NCI-H1105 (cell line): ENCODE measurements around the gene CCDC33.
A peak's percentile ranks its signal among the peaks of the same experiment; 100 is the strongest.

Source experiments
- DNase-seq: peaks from one replicate; lab custom pipeline; 2025; lab: John Stamatoyannopoulos, UW

Gene CCDC33

DNA sequence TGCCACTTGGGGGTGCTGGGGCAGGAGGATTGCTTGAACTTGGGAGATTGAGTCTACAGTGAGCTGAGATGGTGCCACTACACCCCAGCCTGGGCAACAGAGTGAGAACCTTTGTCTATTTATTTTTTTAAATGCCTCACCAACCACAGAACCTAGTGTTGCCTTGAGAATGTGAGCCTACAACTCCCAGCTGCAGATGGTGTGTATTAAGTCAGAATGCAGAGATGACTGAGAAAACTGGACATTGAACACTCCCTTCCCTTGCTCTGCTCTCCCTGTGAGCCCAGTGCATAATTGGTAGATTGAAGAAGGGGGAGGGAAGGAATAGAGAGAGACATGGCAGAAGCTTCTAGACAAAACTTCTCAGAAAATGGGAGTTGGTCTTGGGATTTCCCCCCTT, 53.5 kb downstream of the CCDC33 start:
- DNase-seq: no peak

DNA sequence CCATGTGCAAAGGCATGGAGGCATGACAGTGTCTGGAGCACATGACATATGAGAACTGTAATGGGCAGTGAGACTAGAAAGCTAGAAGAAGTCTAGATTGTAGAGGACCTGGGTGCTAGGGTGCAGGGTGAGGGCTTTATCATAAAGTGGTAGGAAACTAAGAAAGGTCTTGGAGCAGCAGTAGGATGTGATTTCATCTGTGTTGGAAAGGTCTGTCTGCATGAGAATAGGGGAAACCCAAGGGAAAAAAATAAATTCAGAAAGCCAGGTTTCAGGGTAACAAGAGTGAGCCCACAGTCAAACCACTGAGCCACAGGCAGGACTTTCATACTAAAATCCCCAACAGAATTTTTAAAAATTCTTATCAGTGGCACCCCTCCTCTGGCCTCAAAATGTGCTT, 54.5 kb downstream of the CCDC33 start:
- no peak for DNase-seq

DNA sequence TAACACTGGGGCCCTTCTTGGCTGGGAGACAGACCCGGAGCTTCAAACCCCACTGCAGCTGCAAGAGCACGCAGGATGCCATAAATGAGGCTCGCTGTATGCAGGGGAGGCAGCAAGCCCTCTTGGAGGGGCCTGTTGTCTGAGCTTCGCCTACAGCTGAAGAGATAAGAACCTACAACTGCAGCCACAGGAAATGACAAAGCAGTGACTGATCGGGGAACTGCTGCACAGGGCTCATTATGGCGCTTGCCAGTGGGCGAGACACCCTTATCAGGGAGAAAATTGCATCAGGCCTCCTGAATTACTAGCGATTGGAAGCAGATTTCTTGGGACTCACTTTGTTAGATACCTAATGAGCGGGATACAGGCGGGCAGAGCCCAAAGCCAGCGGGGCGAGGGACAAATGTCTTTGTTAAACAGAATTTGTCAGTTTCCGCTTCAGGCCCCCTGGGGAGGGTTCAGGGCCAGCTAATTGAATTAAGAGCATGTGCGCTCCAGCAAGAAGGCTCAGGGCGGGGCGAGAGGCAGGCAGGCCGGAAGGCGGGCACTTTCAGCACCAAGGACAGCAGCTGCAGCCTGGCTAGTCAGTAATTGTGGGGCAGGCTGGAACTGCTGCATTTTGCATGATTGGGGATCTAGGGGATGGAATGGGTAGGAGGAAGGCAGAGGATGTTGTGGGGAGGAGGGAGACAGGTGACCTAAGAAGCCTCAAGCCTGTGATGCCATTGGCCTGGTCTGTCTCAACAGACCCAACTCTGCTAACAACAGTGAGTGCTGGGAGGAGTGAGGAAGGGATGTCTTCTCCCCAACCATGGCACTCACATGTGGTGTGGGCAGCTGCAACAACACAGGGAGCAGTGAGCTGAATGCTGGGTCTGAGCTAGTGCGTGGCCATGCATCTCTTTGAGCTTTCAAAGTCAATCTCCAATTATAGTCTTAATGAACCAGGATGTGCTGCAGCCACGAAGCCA, 55.3 kb downstream of the CCDC33 start:
- DNase-seq: no peak

GRCh38 chr15:74293021-74293810, 57.1 kb downstream of the CCDC33 start:
- DNase-seq: no peak

DNA sequence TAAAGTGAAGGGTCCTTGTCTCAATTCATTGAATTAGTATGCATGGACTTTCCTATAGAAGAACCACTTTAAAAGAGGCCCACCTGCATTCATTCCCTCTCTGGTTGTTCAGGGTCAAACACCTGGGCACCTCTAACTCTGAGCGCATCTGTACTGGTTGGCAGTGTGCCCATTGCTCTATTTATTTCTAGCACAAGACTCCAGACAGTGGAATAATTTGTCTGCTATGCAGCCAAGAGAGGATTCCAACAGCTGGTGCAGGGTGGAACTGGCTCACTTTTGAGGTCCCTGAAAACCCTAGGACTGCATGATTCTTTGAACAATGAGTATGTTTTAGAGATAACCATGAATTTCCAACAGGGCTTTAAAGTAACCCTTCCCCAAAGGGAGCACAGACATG, 57.9 kb downstream of the CCDC33 start:
- peak; percentile 50 for DNase-seq

DNA sequence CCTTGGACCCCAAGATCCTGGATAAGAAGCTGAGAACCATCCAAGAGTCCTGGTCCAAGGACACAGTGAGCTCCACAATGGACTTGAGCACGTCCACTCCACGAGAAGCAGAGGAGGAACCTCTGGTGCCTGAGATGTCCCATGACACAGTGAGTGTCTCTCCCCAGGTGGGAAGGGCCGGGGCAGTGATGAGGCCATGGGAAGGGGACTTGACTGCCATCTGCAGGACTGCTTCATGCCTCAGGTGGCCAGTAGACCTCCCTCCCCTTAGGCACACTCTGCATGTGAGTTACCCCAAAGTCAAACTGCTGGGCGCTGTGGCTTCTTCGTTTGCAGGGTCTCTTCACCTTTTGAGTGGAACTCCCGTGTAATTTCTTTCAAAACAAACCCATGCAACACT, 59.7 kb downstream of the CCDC33 start:
- DNase-seq: no peak

DNA sequence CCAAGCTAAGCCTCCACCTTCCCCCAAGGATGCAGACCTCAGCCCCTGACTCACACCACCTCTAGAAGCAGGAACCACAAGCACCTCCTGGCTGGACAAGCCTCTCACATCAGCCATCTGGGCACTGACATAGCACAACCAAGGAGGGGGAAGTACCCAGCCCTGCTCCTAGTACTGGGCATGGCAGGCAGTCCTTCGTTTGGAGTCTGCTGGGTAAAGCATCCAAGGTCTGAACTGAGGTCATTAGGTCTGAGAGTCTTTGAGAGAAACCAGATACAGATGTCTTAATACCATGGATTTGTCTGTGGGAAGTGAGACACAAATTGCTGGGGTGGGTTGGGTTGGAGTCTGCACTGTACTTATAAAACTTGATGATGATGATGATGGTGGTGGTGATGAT, 61.8 kb downstream of the CCDC33 start:
- DNase-seq: no peak

- no peak for DNase-seq
These were observed 64.1 kb downstream of the CCDC33 start for GRCh38 chr15:74300057-74300795.

GRCh38 chr15:74301583-74302361, 65.6 kb downstream of the CCDC33 start:
- no peak for DNase-seq

- DNase-seq: no peak
These were observed 66.8 kb downstream of the CCDC33 start for GRCh38 chr15:74302821-74303359.

GRCh38 chr15:74303741-74304309, 67.7 kb downstream of the CCDC33 start:
- no peak for DNase-seq

GRCh38 chr15:74304431-74304830, 68.3 kb downstream of the CCDC33 start:
- no peak for DNase-seq

DNA sequence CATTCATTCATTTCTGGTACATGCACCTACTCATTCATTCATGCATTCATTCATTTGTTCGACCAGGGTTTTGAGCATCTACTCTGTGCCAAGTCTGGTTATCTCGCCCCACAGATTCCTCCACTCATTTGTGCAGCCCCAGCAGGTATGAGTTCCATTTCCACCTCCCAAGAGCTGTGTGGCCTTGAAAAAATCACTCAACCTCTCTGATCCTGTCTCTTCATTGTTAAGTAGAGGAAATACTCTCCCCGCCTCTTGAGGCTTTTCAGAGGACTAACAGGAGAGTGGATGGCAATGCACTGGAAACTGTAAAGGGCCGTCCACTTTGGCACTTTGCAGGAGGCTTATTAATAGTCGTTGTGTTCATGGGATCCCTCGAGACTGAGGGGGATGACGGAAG, 69.6 kb downstream of the CCDC33 start:
- DNase-seq: no peak

DNA sequence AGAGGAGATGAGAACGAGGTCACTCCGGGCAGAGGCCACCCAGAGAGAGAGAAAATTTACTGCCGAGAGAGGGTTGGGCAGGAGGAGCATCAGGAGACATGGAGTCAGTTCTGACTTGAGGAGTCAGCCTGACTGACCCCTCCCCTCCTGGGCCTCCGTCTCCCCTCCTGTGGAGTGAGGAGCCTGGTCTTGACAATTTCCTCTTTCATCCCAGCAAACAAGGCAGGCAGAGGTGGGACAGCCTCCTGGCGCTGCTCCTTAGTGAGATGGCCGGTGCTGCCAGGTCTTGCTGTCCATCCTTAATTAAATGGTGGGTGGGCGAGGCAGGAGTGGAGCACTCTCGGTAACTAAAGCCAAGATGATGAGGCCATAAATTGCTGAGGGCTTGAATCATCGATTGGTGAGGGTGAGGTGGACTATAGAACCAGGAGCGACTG, 70.7 kb downstream of the CCDC33 start:
- no peak for DNase-seq

DNA sequence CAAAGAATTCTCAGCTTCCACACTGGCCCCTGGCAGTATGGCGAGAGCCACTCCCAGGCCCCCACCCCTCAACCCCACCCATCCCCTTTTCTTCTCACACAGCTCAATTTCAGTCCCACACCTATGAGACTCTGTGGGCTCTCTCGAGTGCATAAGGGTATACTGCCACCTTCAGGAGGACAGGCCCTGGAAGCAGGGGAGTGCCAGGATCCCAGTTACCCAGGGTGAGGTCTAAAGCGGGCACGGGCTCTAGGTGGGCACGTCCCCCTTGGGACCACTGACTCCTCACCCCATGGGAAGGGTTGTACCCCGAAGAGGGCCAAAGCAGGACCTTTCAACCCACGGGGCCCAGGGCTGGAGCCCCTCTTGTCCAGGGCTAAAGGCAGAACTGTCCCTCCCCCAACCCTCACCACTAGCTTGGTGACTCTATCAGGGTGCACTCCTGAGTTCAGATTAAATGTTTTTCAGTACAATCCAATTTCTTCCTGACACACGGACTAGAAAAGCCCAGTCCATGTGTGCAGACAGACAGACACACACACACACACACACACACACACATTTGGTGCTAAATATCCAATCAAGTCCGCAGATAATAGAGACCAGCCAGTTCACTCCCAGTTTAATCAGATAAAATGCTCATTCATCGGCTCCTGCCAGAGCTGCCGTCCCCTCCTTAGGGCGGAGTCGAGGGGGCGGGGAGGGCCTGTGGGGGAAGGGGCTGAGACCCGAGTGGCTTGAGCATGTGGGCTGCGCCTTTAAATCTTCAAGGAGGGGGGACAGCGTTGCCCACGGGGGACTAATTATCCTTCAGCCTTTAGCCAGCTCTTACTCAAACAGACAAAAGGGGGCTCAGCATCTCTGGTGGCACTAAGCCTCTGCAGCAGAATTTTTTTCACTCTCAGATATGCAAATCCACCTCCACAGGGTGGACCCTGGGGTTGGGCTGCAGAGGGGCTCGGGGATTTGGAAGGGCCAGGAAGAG, 72.0 kb downstream of the CCDC33 start:
- DNase-seq: peak; percentile 57

DNA sequence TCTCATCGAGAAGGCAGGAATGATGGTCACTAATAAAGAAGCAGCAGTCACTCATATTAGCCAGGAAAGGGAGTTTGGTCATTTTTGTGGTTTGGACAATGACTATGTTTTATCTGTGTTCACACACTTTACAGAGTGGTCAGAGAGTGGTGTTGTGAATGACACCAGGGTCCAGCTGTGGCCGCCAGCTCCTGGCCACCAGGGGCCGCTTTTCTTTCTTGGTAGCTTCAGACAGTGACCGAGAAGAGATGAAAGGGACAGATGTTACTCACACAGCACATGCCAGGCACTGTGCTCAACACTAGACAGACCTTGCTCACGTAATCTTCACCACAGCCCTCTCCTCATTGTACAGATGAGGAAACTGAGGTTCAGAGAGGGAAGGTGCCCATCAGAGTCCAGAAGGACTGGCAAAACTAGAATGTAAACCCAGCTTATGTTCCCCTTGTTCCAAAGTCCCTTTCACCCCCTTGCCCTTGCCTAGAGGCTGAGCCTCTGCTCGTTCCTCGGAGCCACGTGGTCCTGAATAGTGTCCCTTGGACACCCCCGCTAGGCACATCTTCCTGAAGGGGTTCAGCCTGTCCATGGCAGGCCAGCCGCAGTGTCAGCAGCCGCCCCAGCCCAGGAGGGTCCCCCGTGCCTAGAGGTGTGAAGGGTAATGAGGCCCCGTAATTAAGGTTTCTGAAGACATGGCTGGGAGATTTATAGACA, 75.8 kb downstream of the CCDC33 start:
- no peak for DNase-seq

DNA sequence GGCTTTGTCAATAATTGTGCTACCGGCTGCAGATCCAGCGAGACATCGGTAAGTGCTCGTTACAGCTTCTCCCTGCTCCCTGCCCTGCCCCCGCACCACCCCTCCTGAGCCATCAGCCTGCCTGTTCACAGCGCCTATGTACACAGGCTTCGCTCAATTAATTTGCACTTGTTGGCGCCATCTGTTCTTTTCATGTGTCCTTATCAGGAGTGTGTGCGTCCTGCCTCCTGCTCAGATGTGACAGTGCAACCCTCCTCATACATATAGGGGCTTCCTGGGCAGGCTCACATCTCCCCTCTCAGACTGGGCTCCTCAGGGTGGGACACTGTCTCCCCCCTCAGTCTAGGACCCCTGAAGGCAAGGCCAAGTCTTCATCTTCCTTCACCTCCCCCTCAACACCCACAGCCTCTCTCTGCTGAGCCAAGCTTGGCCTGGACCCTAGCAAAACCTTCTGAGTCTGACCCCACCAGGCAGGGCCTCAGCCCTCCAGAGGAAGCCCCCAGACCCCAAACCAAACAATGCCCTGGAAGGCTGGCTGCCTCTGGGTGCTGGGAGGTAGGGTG, 76.4 kb downstream of the CCDC33 start:
- DNase-seq: peak; percentile 87

- no peak for DNase-seq
These were observed 77.8 kb downstream of the CCDC33 start for GRCh38 chr15:74313889-74314288.
